ENCODE data around the gene RALGAPB. TPM values are rescaled to one million over a fixed set of nuclear protein-coding genes. Genes with fewer than 3 reads are reported as not detected.

The RALGAPB gene
- total RNA-seq, 2 experiments from 2014 or later = 30.4 to 31.9 TPM

GRCh38 chr20:38471987-38472512 lies 593 bp upstream of the RALGAPB start:
- H3K4me3 ChIP-seq (ENCODE audit: low read length) = peak overlapping the region; percentile 84
- H3K27me3 ChIP-seq (ENCODE audit: control insufficient read depth in 1 of 2, insufficient read depth in 2 of 2, low read length in 2 of 2) = peaks cover 0 to 3% of the 10 kb centered on the region in 2 experiments
- peak overlapping the region; percentile 89 for H3K4me3 Mint-ChIP-seq
- DNase-seq = peak in 1 of 14 experiments; percentile 10
- intact Hi-C loops (cut with DNase I, micrococcal nuclease) = loop anchor here (1.0 to 10.0 kb wide), 7 partner anchors 26 to 1295 kb away; partner anchors contain the start of genes SNHG17 (in 2 of the 2), ACTR5 (in 1 of the 2), CTNNBL1 (in 1 of the 2) and DHX35 (in 1 of the 2)
- no peaks in the 10 kb centered on the region for H3K36me3 ChIP-seq (ENCODE audit: insufficient read depth, low read length)
- ChIA-PET POLR2A (interaction anchor here (0.6 to 4.0 kb wide), 9 partner anchors 11 to 490 kb away, joined by 3 to 56 read pairs (median 4); partner anchors contain the start of genes DHX35, RPRD1B and SNHG17), CTCF (interaction anchor here (0.7 to 5.4 kb wide), 4 partner anchors 25 to 36 kb away, joined by 4 to 52 read pairs (median 18); partner anchors contain the start of gene SNHG17)
- peak; percentile 7 for ATAC-seq (ENCODE audit: poor library complexity)
- peak overlapping the region; percentile 37 to 81 for H3K27ac ChIP-seq (ENCODE audit: low read depth in 1 of 2, low read length in 2 of 2)
- peaks cover 51% of the 10 kb centered on the region for H3K4me1 Mint-ChIP-seq (ENCODE audit: low read depth)
- peaks cover 19% of the 10 kb centered on the region for H3K36me3 Mint-ChIP-seq (ENCODE audit: low read depth)
- no peaks in the 10 kb centered on the region for H3K27me3 Mint-ChIP-seq
- TF ChIP-seq CTCF (IDR thresholded peaks at IDR 0.05) = no peak
- peak overlapping the region; percentile 88 for H3K27ac Mint-ChIP-seq
- peaks cover 25% of the 10 kb centered on the region for H3K4me1 ChIP-seq (ENCODE audit: insufficient read depth, low read length)
- no peaks in the 10 kb centered on the region for H3K9me3 ChIP-seq (ENCODE audit: control insufficient read depth in 1 of 2, insufficient read depth in 1 of 2, low read length in 2 of 2)
- no peaks in the 10 kb centered on the region for H3K9me3 Mint-ChIP-seq

- no peak for ATAC-seq (ENCODE audit: poor library complexity)
- Histone ChIP-seq H3K4me1 (ENCODE audit: insufficient read depth, low read length) (peaks cover 29% of the 10 kb centered on the region), H3K36me3 (ENCODE audit: insufficient read depth, low read length) (no peaks in the 10 kb centered on the region), H3K27me3 (ENCODE audit: control insufficient read depth in 1 of 2, insufficient read depth in 2 of 2, low read length in 2 of 2) (peaks cover 0 to 3% of the 10 kb centered on the region in 2 experiments), H3K4me3 (ENCODE audit: low read length) (peak overlapping the region; percentile 84), H3K9me3 (ENCODE audit: control insufficient read depth in 1 of 2, insufficient read depth in 1 of 2, low read length in 2 of 2) (no peaks in the 10 kb centered on the region), H3K27ac (ENCODE audit: low read depth in 1 of 2, low read length in 2 of 2) (peak overlapping the region in 1 of 2 donors; percentile 75)
- no peak for TF ChIP-seq CTCF (IDR thresholded peaks at IDR 0.05)
- POLR2A ChIA-PET = interaction anchor here (2.8 to 4.0 kb wide), 2 partner anchors 26 to 39 kb away, joined by 51 to 56 read pairs; partner anchors contain the start of gene SNHG17
- peaks cover 63% of the 10 kb centered on the region for H3K4me1 Mint-ChIP-seq (ENCODE audit: low read depth)
- peaks cover 19% of the 10 kb centered on the region for H3K36me3 Mint-ChIP-seq (ENCODE audit: low read depth)
- no peaks in the 10 kb centered on the region for H3K27me3 Mint-ChIP-seq
- H3K27ac Mint-ChIP-seq = peak overlapping the region; percentile 80
- intact Hi-C loops (cut with DNase I, micrococcal nuclease) = loop anchor here (5.0 to 10.0 kb wide), 5 partner anchors 274 to 1296 kb away; partner anchors contain the start of genes ACTR5 (in 1 of the 2), CTNNBL1 (in 1 of the 2), DHX35 (in 1 of the 2) and MROH8 (in 1 of the 2)
- no peaks in the 10 kb centered on the region for H3K9me3 Mint-ChIP-seq
- peak in 1 of 14 experiments; percentile 2 for DNase-seq
- CTCF ChIA-PET = interaction anchor here (3.4 to 5.4 kb wide), 2 partner anchors 26 to 38 kb away, joined by 32 to 52 read pairs; partner anchors contain the start of gene SNHG17
- peak overlapping the region; percentile 88 for H3K4me3 Mint-ChIP-seq
Measured at GRCh38 chr20:38473367-38473795, 738 bp downstream of the RALGAPB start.

- no peak overlapping the region for H3K4me3 Mint-ChIP-seq
- POLR2A ChIA-PET = no interaction called here
Measured at GRCh38 chr20:38477747-38478146, 5.1 kb downstream of the RALGAPB start.

More at GRCh38 chr20:38477747-38478146, 5.1 kb downstream of the RALGAPB start:
- H3K27ac Mint-ChIP-seq = no peak overlapping the region
- Histone ChIP-seq H3K36me3 (ENCODE audit: insufficient read depth, low read length) (peaks cover 10% of the 10 kb centered on the region), H3K9me3 (ENCODE audit: control insufficient read depth in 1 of 2, insufficient read depth in 1 of 2, low read length in 2 of 2) (no peaks in the 10 kb centered on the region), H3K4me1 (ENCODE audit: insufficient read depth, low read length) (peaks cover 23% of the 10 kb centered on the region), H3K4me3 (ENCODE audit: low read length) (no peak overlapping the region), H3K27me3 (ENCODE audit: control insufficient read depth in 1 of 2, insufficient read depth in 2 of 2, low read length in 2 of 2) (no peaks in the 10 kb centered on the region), H3K27ac (ENCODE audit: low read depth in 1 of 2, low read length in 2 of 2) (no peak overlapping the region)
- H3K27me3 Mint-ChIP-seq = no peaks in the 10 kb centered on the region
- CTCF ChIA-PET = interaction anchor here (2.4 kb wide), 1 partner anchor 43 kb away, joined by 6 read pairs; the partner anchor contains the start of gene SNHG17
- no peaks in the 10 kb centered on the region for H3K9me3 Mint-ChIP-seq
- peaks cover 40% of the 10 kb centered on the region for H3K36me3 Mint-ChIP-seq (ENCODE audit: low read depth)
- TF ChIP-seq CTCF (IDR thresholded peaks at IDR 0.05) = no peak
- intact Hi-C loops (cut with DNase I, micrococcal nuclease) = loop anchor here in 1 of 2 experiments (10.0 kb wide), 1 partner anchor 487 kb away; the partner anchor contains the start of gene DHX35
- DNase-seq (no peak), ATAC-seq (ENCODE audit: poor library complexity) (no peak)
- peaks cover 81% of the 10 kb centered on the region for H3K4me1 Mint-ChIP-seq (ENCODE audit: low read depth)

Data from CD4-positive, alpha-beta T cell (primary cell).